ENCODE data around the gene CSF1R.
A peak's percentile ranks its signal among the peaks of the same experiment; 100 is the strongest.

The CSF1R gene

GRCh38 chr5:150069672-150070627 lies 16.4 kb downstream of the CSF1R start:
- no peak for DNase-seq (ENCODE audit: low read depth)

GRCh38 chr5:150068961-150069645 lies 17.3 kb downstream of the CSF1R start:
- DNase-seq (ENCODE audit: low read depth): no peak

- DNase-seq (ENCODE audit: low read depth): peak; percentile 36
Measured at GRCh38 chr5:150068472-150068871, 17.9 kb downstream of the CSF1R start.

GRCh38 chr5:150068071-150068470 lies 18.3 kb downstream of the CSF1R start:
- no peak for DNase-seq (ENCODE audit: low read depth)

GRCh38 chr5:150067405-150067960 lies 18.9 kb downstream of the CSF1R start:
- DNase-seq (ENCODE audit: low read depth): no peak

GRCh38 chr5:150066901-150067396 lies 19.4 kb downstream of the CSF1R start:
- peak; percentile 90 for DNase-seq (ENCODE audit: low read depth)

GRCh38 chr5:150066436-150066835 lies 19.9 kb downstream of the CSF1R start:
- no peak for DNase-seq (ENCODE audit: low read depth)

- peak; percentile 48 for DNase-seq (ENCODE audit: low read depth)
Measured at GRCh38 chr5:150065886-150066285, 20.5 kb downstream of the CSF1R start.

GRCh38 chr5:150065346-150065745 lies 21.0 kb downstream of the CSF1R start:
- DNase-seq (ENCODE audit: low read depth): peak; percentile 88

GRCh38 chr5:150064681-150065220 lies 21.6 kb downstream of the CSF1R start:
- no peak for DNase-seq (ENCODE audit: low read depth)

GRCh38 chr5:150063638-150064037 lies 22.7 kb downstream of the CSF1R start:
- DNase-seq (ENCODE audit: low read depth): no peak

- DNase-seq (ENCODE audit: low read depth): peak; percentile 26
Measured at GRCh38 chr5:150062216-150062922, 24.0 kb downstream of the CSF1R start.

- no peak for DNase-seq (ENCODE audit: low read depth)
Measured at GRCh38 chr5:150061538-150061995, 24.8 kb downstream of the CSF1R start.

GRCh38 chr5:150060471-150060870 lies 25.9 kb downstream of the CSF1R start:
- no peak for DNase-seq (ENCODE audit: low read depth)

GRCh38 chr5:150059623-150060022 lies 26.7 kb downstream of the CSF1R start:
- no peak for DNase-seq (ENCODE audit: low read depth)

GRCh38 chr5:150058480-150059126 lies 27.8 kb downstream of the CSF1R start:
- peak; percentile 94 for DNase-seq (ENCODE audit: low read depth)

- DNase-seq (ENCODE audit: low read depth): no peak
Measured at GRCh38 chr5:150057996-150058395, 28.4 kb downstream of the CSF1R start.

GRCh38 chr5:150057511-150057910 lies 28.8 kb downstream of the CSF1R start:
- no peak for DNase-seq (ENCODE audit: low read depth)

GRCh38 chr5:150057052-150057451 lies 29.3 kb downstream of the CSF1R start:
- DNase-seq (ENCODE audit: low read depth): no peak

GRCh38 chr5:150056075-150056443 lies 30.3 kb downstream of the CSF1R start:
- no peak for DNase-seq (ENCODE audit: low read depth)

Measured in ELR (cell line).